Skeletal muscle tissue (tissue), 4 donors: ENCODE measurements around the gene IL3. TPM values are rescaled to one million over a fixed set of nuclear protein-coding genes. Genes with fewer than 3 reads are reported as not detected.

Source experiments
- H3K27ac ChIP-seq: one replicate; pipeline ENCODE4 v1.7.0; 2013; ENCODE audit warnings: mild to moderate bottlenecking, low read depth, low read length, inconsistent platforms
- H3K27me3 ChIP-seq, 3 donors: one replicate each; pipeline ENCODE4 v1.7.0; 2013; ENCODE audit warnings: low read length in 3 of 3; ENCODE audit not compliant: control insufficient read depth in 3 of 3, insufficient read depth in 3 of 3
- H3K36me3 ChIP-seq, 3 donors: one replicate each; pipeline ENCODE4 v1.7.0; 2013; ENCODE audit warnings: low read length in 3 of 3; ENCODE audit not compliant: control insufficient read depth in 3 of 3, insufficient read depth in 3 of 3
- H3K4me1 ChIP-seq, 3 donors: one replicate each; pipeline ENCODE4 v1.7.0; 2013; ENCODE audit warnings: low read length in 3 of 3, mild to moderate bottlenecking in 3 of 3; ENCODE audit not compliant: control insufficient read depth in 3 of 3, insufficient read depth in 3 of 3
- H3K4me3 ChIP-seq, 3 donors: one replicate each; pipeline ENCODE4 v1.7.0; 2013; ENCODE audit warnings: low read length in 3 of 3
- H3K9ac ChIP-seq, 3 donors: one replicate each; pipeline ENCODE4 v1.7.0; 2013; ENCODE audit warnings: low read length in 3 of 3, mild to moderate bottlenecking in 3 of 3, moderate library complexity in 2 of 3, low read depth in 1 of 3
- H3K9me3 ChIP-seq, 3 donors: one replicate each; pipeline ENCODE4 v1.7.0; 2013; ENCODE audit warnings: low read length in 3 of 3; ENCODE audit not compliant: control insufficient read depth in 3 of 3
- total RNA-seq: library from RNA; depleted of rRNA; stranded (reverse); fragments of >200 nt; gene quantifications from one replicate; pipeline ENCODE4 v1.2.3, GENCODE V29; 2014
- donor health status: Osteomylitis.

IL3 gene
- total RNA-seq, 1 donor from 2014 or later: not detected

- no peak overlapping the region for H3K27ac ChIP-seq
- no peak overlapping the region for H3K9ac ChIP-seq
- H3K4me3 ChIP-seq: no peak overlapping the region
- H3K36me3 ChIP-seq: no peaks in the 10 kb centered on the region
- peaks cover 6 to 11% (median 9%) of the 10 kb centered on the region in 3 donors for H3K4me1 ChIP-seq
- H3K27me3 ChIP-seq: peaks cover 0 to 13% (median 0%) of the 10 kb centered on the region in 3 donors
- no peaks in the 10 kb centered on the region for H3K9me3 ChIP-seq
Observed at GRCh38 chr5:132017738-132018625, 42.5 kb upstream of the IL3 start.

GRCh38 chr5:132019337-132019736 is 41.1 kb upstream of the IL3 start:
- H3K4me1 ChIP-seq: no peaks in the 10 kb centered on the region
- H3K4me3 ChIP-seq: no peak overlapping the region
- peaks cover 0 to 21% (median 0%) of the 10 kb centered on the region in 3 donors for H3K27me3 ChIP-seq
- H3K9me3 ChIP-seq: no peaks in the 10 kb centered on the region
- no peak overlapping the region for H3K9ac ChIP-seq
- no peak overlapping the region for H3K27ac ChIP-seq
- H3K36me3 ChIP-seq: no peaks in the 10 kb centered on the region

DNA sequence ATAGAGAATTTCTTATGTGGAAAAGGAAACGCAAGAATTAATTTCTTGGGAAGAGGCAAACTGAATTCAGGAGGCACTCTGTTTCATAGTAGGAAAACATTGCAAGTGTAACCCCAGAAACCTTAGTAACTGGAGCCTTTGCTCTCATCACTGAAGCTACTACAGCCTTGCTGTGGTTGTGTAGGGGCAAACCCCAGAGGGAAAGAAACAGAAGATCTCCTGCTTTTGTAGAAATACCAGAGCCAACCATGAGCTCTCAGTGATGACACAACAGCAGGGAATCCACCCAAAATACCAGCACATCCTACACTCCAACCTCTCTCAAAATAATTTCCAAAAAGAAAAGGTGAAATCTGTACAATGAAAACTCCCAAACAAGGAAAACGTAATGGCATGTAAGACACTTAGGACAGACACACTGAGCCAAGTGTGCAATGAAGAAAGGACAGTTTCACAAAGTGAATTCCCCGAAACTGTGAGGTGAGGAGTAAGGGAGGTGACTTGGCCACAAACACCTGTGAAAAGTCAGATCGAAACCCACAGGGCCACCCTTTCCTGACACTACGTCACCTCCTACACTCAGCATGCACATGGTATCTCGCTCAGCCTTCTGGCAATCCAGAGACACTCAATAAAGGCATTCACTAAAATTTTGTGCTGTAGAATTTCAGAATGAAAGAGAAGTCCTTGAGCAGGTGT is 40.4 kb upstream of the IL3 start:
- no peaks in the 10 kb centered on the region for H3K9me3 ChIP-seq
- no peak overlapping the region for H3K4me3 ChIP-seq
- no peaks in the 10 kb centered on the region for H3K36me3 ChIP-seq
- no peak overlapping the region for H3K9ac ChIP-seq
- no peak overlapping the region for H3K27ac ChIP-seq
- H3K4me1 ChIP-seq: no peaks in the 10 kb centered on the region
- peaks cover 0 to 21% (median 0%) of the 10 kb centered on the region in 3 donors for H3K27me3 ChIP-seq

GRCh38 chr5:132020568-132021339 is 39.7 kb upstream of the IL3 start:
- Histone ChIP-seq H3K27ac (no peak overlapping the region), H3K4me1 (no peaks in the 10 kb centered on the region), H3K27me3 (peaks cover 0 to 28% (median 0%) of the 10 kb centered on the region in 3 donors)

DNA sequence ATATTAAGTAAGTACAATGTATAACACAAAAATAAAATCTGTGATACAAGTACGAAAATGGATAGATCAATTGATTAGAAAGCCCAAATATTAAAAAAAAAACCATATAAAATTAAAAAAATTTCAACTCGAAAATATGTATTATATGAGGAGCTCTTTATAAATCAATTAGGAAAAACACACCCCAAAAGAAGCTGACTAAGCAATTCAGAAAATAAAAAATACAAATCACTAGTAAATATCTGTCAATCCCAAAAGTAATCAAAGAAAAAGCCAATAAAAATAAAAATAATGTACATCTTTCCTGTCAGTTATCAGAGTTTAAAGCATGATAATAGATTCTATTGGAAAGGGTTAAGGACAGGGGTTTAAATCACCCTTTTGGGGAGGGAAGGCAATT is 38.8 kb upstream of the IL3 start:
- Histone ChIP-seq H3K4me3 (no peak overlapping the region), H3K36me3 (no peaks in the 10 kb centered on the region), H3K9ac (no peak overlapping the region), H3K27me3 (peaks cover 0 to 28% (median 0%) of the 10 kb centered on the region in 3 donors), H3K9me3 (no peaks in the 10 kb centered on the region), H3K4me1 (no peaks in the 10 kb centered on the region), H3K27ac (no peak overlapping the region)

More at GRCh38 chr5:132020568-132021339, 39.7 kb upstream of the IL3 start:
- H3K36me3 ChIP-seq: no peaks in the 10 kb centered on the region
- H3K9me3 ChIP-seq: no peaks in the 10 kb centered on the region
- no peak overlapping the region for H3K9ac ChIP-seq
- no peak overlapping the region for H3K4me3 ChIP-seq

- peaks cover 0 to 26% (median 0%) of the 10 kb centered on the region in 3 donors for H3K27me3 ChIP-seq
- H3K27ac ChIP-seq: no peak overlapping the region
- no peaks in the 10 kb centered on the region for H3K9me3 ChIP-seq
- H3K36me3 ChIP-seq: no peaks in the 10 kb centered on the region
- no peak overlapping the region for H3K4me3 ChIP-seq
- H3K9ac ChIP-seq: no peak overlapping the region
- no peaks in the 10 kb centered on the region for H3K4me1 ChIP-seq
Observed at GRCh38 chr5:132022737-132023136, 37.7 kb upstream of the IL3 start.

DNA sequence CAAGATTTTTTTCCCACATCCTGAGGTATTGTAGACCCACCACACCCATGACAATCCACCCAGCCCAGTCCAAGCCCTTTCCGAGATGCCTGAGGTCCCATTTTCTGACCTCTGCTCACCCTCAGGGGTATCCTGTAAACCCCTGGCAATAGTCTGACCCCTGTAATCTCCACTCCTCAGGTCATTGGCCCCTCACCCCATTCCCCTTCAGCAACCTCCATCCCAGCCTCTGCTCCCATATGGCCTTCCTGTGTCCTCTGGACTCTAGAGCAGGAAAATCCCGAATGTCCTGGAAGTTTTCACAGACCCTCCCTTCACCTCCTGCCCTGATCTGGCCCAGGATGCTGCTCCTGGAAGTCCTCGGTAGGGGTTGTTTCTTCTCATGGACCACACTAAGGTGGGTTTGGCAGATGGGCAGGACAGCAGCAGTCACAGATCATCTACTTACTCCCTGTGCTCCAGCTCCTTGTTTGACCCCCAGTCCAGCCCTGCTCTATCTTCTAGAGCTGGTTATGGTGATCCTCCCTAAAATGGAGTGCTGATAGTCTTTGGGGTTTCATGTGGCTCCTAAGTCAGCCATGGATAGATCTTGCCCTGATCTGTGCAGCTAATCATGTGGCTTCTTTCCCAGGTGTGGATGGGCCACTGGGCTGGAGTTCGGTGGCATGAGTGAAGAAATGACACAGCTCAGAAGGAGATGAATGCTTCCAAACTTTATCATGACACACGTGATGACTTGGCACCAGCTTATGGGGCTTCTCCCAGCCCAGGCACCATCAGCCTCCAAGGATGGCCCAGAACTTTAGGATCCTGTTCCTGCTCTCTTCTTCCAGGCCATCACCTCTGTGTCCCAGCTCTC is 37.0 kb upstream of the IL3 start:
- no peak overlapping the region for H3K9ac ChIP-seq

DNA sequence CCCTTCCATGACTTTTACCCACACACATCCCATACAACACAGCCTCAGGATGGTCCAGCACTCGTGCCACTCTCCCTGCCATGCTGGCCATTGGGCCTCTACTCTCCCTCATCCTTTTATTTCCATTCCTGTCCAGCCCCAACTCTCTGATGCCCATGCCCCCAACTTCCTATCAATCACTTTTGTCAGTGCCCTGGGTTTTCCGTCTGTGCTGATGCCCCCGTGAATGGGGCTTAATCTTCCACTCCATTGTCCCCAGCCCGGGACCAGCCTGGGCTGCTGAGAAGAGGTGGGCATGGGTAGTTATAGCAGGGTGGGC is 36.4 kb upstream of the IL3 start:
- no peaks in the 10 kb centered on the region for H3K4me1 ChIP-seq

More for the DNA sequence above, 37.0 kb upstream of the IL3 start:
- Histone ChIP-seq H3K4me3 (no peak overlapping the region), H3K9me3 (no peaks in the 10 kb centered on the region), H3K36me3 (no peaks in the 10 kb centered on the region), H3K27ac (no peak overlapping the region), H3K27me3 (peaks cover 0 to 20% (median 0%) of the 10 kb centered on the region in 3 donors), H3K4me1 (no peaks in the 10 kb centered on the region)

GRCh38 chr5:132024789-132025402 is 35.6 kb upstream of the IL3 start:
- H3K9ac ChIP-seq: no peak overlapping the region
- H3K27me3 ChIP-seq: peaks cover 0 to 20% (median 0%) of the 10 kb centered on the region in 3 donors
- H3K4me3 ChIP-seq: no peak overlapping the region
- H3K27ac ChIP-seq: no peak overlapping the region
- no peaks in the 10 kb centered on the region for H3K4me1 ChIP-seq
- H3K36me3 ChIP-seq: no peaks in the 10 kb centered on the region
- H3K9me3 ChIP-seq: no peaks in the 10 kb centered on the region

More for the DNA sequence above, 36.4 kb upstream of the IL3 start:
- Histone ChIP-seq H3K36me3 (no peaks in the 10 kb centered on the region), H3K9me3 (no peaks in the 10 kb centered on the region), H3K9ac (no peak overlapping the region), H3K4me3 (no peak overlapping the region), H3K27me3 (peaks cover 0 to 20% (median 0%) of the 10 kb centered on the region in 3 donors), H3K27ac (no peak overlapping the region)
